ENCODE data around the gene RBM33.

GRCh38 chr7:155816192-155816508 lies 171.7 kb downstream of the RBM33 start:
- TF ChIP-seq CTCF (IDR thresholded peaks at IDR 0.05) (no peak), REST (IDR thresholded peaks at IDR 0.05; ENCODE audit: insufficient read depth in 1 of 2, low read depth in 2 of 2, low read length in 1 of 2) (no peak), TCF7L2 (IDR thresholded peaks at IDR 0.05; ENCODE audit: low read depth, low read length) (no peak), POLR2AphosphoS5 (IDR thresholded peaks at IDR 0.05; ENCODE audit: low read depth, low read length) (no peak), SIN3A (IDR thresholded peaks at IDR 0.05; ENCODE audit: borderline replicate concordance, insufficient read depth, low read depth, low read length) (no peak)
